AG10803 (cell line): ENCODE data around the gene CTCFL.

Experiments
- DNase-seq: peaks from one replicate; pipeline ENCODE4 v3.0.0; 2010; ENCODE audit warnings: low read depth
- H3K4me3 ChIP-seq: 2 replicates; pipeline ENCODE4 v1.5.1; 2011; ENCODE audit warnings: mild to moderate bottlenecking, low read length, control low read depth
- TF ChIP-seq, protein P1 (sequence below): conservative IDR thresholded peaks from 2 replicates; pipeline ENCODE4 v1.5.1; 2011; ENCODE audit warnings: mild to moderate bottlenecking, low read length, control low read depth, inconsistent platforms

CTCFL gene

DNA sequence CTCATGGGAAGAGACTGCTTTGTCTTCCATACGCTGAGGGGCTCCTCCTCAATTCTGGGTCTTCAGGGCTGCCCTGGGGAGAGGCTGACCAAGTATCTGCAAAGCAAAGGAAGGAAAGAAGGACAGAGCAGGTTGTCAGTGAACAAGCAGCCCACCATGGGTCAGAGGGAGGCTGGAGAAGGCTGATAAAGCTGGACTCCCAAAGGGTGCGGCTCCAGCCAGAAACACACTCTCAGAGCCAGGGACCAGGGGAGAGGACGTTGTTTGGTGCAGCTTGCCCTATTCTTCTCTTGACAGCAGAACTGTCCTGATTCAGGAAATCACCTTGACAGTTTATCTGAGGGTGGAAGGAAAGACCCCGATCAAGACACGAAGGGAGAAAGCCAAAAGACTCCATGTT, 10.4 kb upstream of the CTCFL start:
- no peak overlapping the region for H3K4me3 ChIP-seq
- TF ChIP-seq, protein P1, sequence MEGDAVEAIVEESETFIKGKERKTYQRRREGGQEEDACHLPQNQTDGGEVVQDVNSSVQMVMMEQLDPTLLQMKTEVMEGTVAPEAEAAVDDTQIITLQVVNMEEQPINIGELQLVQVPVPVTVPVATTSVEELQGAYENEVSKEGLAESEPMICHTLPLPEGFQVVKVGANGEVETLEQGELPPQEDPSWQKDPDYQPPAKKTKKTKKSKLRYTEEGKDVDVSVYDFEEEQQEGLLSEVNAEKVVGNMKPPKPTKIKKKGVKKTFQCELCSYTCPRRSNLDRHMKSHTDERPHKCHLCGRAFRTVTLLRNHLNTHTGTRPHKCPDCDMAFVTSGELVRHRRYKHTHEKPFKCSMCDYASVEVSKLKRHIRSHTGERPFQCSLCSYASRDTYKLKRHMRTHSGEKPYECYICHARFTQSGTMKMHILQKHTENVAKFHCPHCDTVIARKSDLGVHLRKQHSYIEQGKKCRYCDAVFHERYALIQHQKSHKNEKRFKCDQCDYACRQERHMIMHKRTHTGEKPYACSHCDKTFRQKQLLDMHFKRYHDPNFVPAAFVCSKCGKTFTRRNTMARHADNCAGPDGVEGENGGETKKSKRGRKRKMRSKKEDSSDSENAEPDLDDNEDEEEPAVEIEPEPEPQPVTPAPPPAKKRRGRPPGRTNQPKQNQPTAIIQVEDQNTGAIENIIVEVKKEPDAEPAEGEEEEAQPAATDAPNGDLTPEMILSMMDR, result no peak
- no peak for DNase-seq

GRCh38 chr20:57532104-57532503, 7.2 kb upstream of the CTCFL start:
- DNase-seq, result no peak
- TF ChIP-seq, protein P1, result no peak
- no peak overlapping the region for H3K4me3 ChIP-seq

GRCh38 chr20:57530327-57530981, 5.5 kb upstream of the CTCFL start:
- no peak for DNase-seq
- TF ChIP-seq, protein P1, result no peak
- H3K4me3 ChIP-seq, result no peak overlapping the region

GRCh38 chr20:57529810-57530209, 4.9 kb upstream of the CTCFL start:
- no peak for DNase-seq
- TF ChIP-seq, protein P1, result no peak
- no peak overlapping the region for H3K4me3 ChIP-seq

DNA sequence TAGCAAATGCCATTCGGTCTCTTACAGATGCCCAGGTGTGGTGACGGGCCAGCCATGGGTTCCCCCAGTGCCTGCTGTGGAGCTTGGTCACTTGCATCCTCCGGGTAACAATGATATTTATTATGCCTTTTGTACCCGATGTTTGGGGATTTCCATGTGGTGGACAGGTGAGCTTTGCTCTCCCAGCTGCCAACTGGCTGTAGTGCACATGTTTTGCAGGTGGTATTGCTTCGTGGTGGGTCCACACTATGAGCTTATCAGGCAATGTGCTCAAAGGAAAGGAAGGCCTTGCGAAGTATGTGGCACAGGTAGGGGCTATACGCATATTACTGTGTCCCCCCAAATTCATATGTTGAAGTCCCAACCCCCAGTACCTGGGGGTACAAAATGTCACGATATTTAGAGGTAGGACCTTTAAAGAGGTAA, 4.2 kb upstream of the CTCFL start:
- DNase-seq, result no peak
- TF ChIP-seq, protein P1, result no peak
- no peak overlapping the region for H3K4me3 ChIP-seq

DNA sequence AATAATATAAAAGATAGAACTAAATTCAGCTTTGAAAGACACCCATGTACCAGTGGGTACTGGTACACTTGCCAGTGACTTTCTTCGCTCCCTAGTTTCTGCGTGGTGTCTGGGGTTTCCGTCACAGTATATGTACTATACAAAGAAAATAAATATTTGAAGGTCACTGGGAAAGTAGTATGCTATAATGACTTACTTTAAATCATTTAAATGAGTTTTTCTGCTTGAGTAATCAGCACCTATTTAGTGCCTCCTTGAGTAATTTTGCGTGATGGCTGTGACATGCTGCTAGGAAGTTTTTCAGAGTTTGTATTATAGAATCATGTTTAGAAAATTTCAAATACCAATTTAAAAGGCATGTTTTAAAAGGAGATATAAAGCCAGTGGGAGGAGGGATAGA, 3.2 kb upstream of the CTCFL start:
- H3K4me3 ChIP-seq, result no peak overlapping the region
- no peak for DNase-seq
- TF ChIP-seq, protein P1, result no peak

DNA sequence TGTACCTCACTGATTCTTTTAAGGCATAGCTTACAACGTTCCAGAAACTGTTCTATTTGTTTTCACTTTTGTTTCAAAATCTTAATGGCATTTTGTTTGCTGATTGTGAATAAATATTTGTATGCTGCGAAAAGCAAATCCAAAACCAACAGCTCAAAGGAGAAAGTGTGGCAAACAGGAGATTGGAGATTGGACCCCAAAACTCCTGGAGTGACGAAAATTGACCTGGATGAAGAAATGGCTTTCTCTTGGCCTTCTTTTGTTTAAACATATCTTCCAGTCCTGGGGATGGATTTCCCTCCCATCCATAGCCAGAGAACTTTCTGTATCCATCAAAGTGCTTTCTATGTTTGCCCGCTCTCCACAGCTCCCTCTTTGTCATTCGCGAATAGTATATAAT, 2.8 kb upstream of the CTCFL start:
- no peak for DNase-seq
- TF ChIP-seq, protein P1, result no peak
- no peak overlapping the region for H3K4me3 ChIP-seq
